ENCODE results near the gene AGBL1.

GRCh38 chr15:86054338-86054737 is 25.3 kb upstream of the AGBL1 start:
- no peak for TF ChIP-seq CTCF (IDR thresholded peaks at IDR 0.05)
- no peak for TF ChIP-seq POLR2A (IDR thresholded peaks at IDR 0.05)

Data from heart left ventricle (tissue), 13 donors.